ENCODE measurements around the gene PRR7.
"Not testable (repeated sequence)": the region's sequence is repeated elsewhere in the genome, so short reads cannot be mapped to it uniquely, and the experiment has no call there.

Gene PRR7

GRCh38 chr5:177414481-177414880, 32.1 kb upstream of the PRR7 start:
- H3K27me3 ChIP-seq (ENCODE audit: insufficient read depth, low read length) = peaks cover 6% of the 10 kb centered on the region; the same call in 1 of the 2 replicates
- no peak overlapping the region for H3K9ac ChIP-seq (ENCODE audit: low read length)
- no peaks in the 10 kb centered on the region for H3K9me2 ChIP-seq (ENCODE audit: low read depth, low read length)
- no peaks in the 10 kb centered on the region for H3K79me2 ChIP-seq (ENCODE audit: insufficient read depth, low read length)
- H3K4me3 ChIP-seq (ENCODE audit: low read depth, low read length, poor library complexity, severe bottlenecking) = no peak overlapping the region
- H3K4me2 ChIP-seq (ENCODE audit: low read length) = no peak overlapping the region
- H3K9me3 ChIP-seq (ENCODE audit: low read length) = no peaks in the 10 kb centered on the region
- no peaks in the 10 kb centered on the region for H3K4me1 ChIP-seq (ENCODE audit: insufficient read depth, low read length, severe bottlenecking)
- H4K20me1 ChIP-seq (ENCODE audit: insufficient read depth, low read length) = no peaks in the 10 kb centered on the region
- H3F3A ChIP-seq (ENCODE audit: insufficient read depth, low read length) = no peaks in the 10 kb centered on the region
- no peak overlapping the region for H2AFZ ChIP-seq (ENCODE audit: low read length)
- H3K27ac ChIP-seq (ENCODE audit: low read depth, low read length, poor library complexity, severe bottlenecking) = no peak overlapping the region
- TF ChIP-seq CTCF (IDR thresholded peaks at IDR 0.05; ENCODE audit: low read length) (no peak), EZH2 (IDR thresholded peaks at IDR 0.05; ENCODE audit: borderline replicate concordance, low read length) (no peak)
- H3K36me3 ChIP-seq (ENCODE audit: insufficient read depth, low read length) = no peaks in the 10 kb centered on the region

- not testable (repeated sequence) for H3K4me2 ChIP-seq (ENCODE audit: low read length); H3K4me1 ChIP-seq (ENCODE audit: insufficient read depth, low read length, severe bottlenecking); H3K27me3 ChIP-seq (ENCODE audit: insufficient read depth, low read length); H3K9ac ChIP-seq (ENCODE audit: low read length); H3K27ac ChIP-seq (ENCODE audit: low read depth, low read length, poor library complexity, severe bottlenecking); H3F3A ChIP-seq (ENCODE audit: insufficient read depth, low read length); H3K79me2 ChIP-seq (ENCODE audit: insufficient read depth, low read length); H3K36me3 ChIP-seq (ENCODE audit: insufficient read depth, low read length); H2AFZ ChIP-seq (ENCODE audit: low read length); H3K9me3 ChIP-seq (ENCODE audit: low read length); H3K9me2 ChIP-seq (ENCODE audit: low read depth, low read length); H3K4me3 ChIP-seq (ENCODE audit: low read depth, low read length, poor library complexity, severe bottlenecking); H4K20me1 ChIP-seq (ENCODE audit: insufficient read depth, low read length)
Observed at GRCh38 chr5:177417081-177417480, 29.5 kb upstream of the PRR7 start.

- H2AFZ ChIP-seq (ENCODE audit: low read length) = no peak overlapping the region
- H3K9me3 ChIP-seq (ENCODE audit: low read length) = no peaks in the 10 kb centered on the region
- no peaks in the 10 kb centered on the region for H3F3A ChIP-seq (ENCODE audit: insufficient read depth, low read length)
- no peaks in the 10 kb centered on the region for H3K79me2 ChIP-seq (ENCODE audit: insufficient read depth, low read length)
- H3K4me1 ChIP-seq (ENCODE audit: insufficient read depth, low read length, severe bottlenecking) = peaks cover 6% of the 10 kb centered on the region
- H3K9ac ChIP-seq (ENCODE audit: low read length) = no peak overlapping the region
- H3K27ac ChIP-seq (ENCODE audit: low read depth, low read length, poor library complexity, severe bottlenecking) = no peak overlapping the region
- no peaks in the 10 kb centered on the region for H3K36me3 ChIP-seq (ENCODE audit: insufficient read depth, low read length)
- no peak for TF ChIP-seq CTCF (IDR thresholded peaks at IDR 0.05; ENCODE audit: low read length)
- TF ChIP-seq EZH2 (IDR thresholded peaks at IDR 0.05; ENCODE audit: borderline replicate concordance, low read length) = no peak
- no peaks in the 10 kb centered on the region for H4K20me1 ChIP-seq (ENCODE audit: insufficient read depth, low read length)
- H3K9me2 ChIP-seq (ENCODE audit: low read depth, low read length) = no peaks in the 10 kb centered on the region
- H3K4me2 ChIP-seq (ENCODE audit: low read length) = no peak overlapping the region
- no peaks in the 10 kb centered on the region for H3K27me3 ChIP-seq (ENCODE audit: insufficient read depth, low read length)
- no peak overlapping the region for H3K4me3 ChIP-seq (ENCODE audit: low read depth, low read length, poor library complexity, severe bottlenecking)
Observed at GRCh38 chr5:177419046-177419445, 27.6 kb upstream of the PRR7 start.

GRCh38 chr5:177420472-177420871, 26.1 kb upstream of the PRR7 start:
- not testable (repeated sequence) for H3K9me3 ChIP-seq (ENCODE audit: low read length); H3K27me3 ChIP-seq (ENCODE audit: insufficient read depth, low read length); H3K27ac ChIP-seq (ENCODE audit: low read depth, low read length, poor library complexity, severe bottlenecking); H4K20me1 ChIP-seq (ENCODE audit: insufficient read depth, low read length); H2AFZ ChIP-seq (ENCODE audit: low read length); H3K4me2 ChIP-seq (ENCODE audit: low read length); H3F3A ChIP-seq (ENCODE audit: insufficient read depth, low read length); H3K9me2 ChIP-seq (ENCODE audit: low read depth, low read length); H3K36me3 ChIP-seq (ENCODE audit: insufficient read depth, low read length); H3K9ac ChIP-seq (ENCODE audit: low read length); H3K4me3 ChIP-seq (ENCODE audit: low read depth, low read length, poor library complexity, severe bottlenecking); H3K79me2 ChIP-seq (ENCODE audit: insufficient read depth, low read length)
- peaks cover 12% of the 10 kb centered on the region for H3K4me1 ChIP-seq (ENCODE audit: insufficient read depth, low read length, severe bottlenecking)
